GM21447 (cell line): Measurements from ENCODE around the gene PNMA1.
"Not testable (repeated sequence)": the region's sequence is repeated elsewhere in the genome, so short reads cannot be mapped to it uniquely, and the experiment has no call there.

Experiments used
- ATAC-seq: cut with Tn5 transposase; IDR thresholded peaks from one replicate; pipeline ENCODE4 v1.9.1; 2021; ENCODE audit not compliant: unreplicated experiment

Gene PNMA1

GRCh38 chr14:73718418-73719251 is 4.5 kb upstream of the PNMA1 start:
- ATAC-seq = no peak

GRCh38 chr14:73717711-73718417 is 3.7 kb upstream of the PNMA1 start:
- ATAC-seq = no peak

- ATAC-seq = no peak
Observed at GRCh38 chr14:73717266-73717665, 3.1 kb upstream of the PNMA1 start.

DNA sequence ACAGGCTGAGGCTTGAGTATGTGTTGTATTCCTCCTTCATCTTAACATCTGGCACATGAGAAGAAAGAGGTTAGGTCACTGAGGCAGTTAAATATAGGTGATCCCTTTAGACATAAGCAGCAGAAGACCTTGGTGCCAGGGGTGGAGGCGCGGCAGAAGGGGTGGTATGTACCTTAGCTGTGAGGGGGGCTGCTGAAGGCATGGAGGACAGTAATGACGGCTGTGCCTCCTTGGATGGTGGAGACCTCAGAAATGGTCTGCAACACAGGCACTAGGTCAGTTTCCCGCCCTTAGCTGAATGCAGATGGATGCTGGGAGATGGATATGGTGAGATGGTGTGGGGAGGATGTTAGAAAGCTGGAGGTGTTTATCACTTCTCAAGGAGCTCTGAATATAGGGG is 1.5 kb upstream of the PNMA1 start:
- ATAC-seq = no peak

DNA sequence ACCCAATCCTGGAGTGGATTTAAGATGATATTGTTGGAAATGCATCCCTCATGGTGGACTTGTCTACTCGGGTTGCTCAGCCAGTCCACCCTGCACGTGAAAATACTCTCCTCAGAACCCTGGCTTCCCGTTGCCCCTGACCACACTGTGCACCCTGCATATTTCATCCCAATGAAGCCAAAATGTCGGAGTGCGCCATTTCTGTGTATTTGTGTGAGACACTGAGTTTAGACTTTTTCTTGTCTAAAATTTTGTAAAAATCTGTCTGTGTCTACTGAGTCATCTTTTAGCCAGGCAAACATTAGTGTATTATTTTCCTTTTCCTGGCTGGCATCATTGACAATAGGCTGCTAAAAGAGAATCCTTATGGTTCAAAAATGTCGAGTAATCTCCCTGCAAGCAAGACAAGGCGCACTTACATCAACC is 485 bp upstream of the PNMA1 start:
- ATAC-seq = no peak

DNA sequence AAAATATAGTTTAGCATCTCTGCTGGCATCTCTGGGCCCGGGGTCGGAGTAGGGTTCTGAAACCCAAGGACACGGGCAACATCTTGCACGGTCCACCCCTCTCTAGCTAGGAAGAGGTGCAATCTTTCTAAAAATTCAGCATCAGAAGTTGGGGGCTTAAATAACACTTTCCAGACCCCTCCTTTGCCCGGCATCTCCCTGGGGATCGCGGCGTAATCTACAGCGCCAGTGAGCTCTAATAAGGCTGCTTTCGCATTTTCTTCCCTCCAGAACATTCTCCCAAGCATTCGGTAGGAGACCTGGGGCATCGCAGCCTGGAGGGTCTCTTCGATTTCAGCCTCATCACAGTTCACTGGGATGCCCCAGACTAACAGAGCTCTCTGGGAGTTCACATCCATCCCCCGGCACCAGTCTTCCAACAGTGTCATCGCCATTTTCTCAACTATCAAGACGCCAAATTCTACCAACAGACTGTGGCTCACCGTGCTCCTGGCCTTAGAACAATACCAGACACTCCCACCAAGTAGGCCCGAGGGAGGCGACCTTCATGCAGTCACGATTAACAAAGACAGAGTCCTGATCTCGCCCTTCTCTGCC is 880 bp downstream of the PNMA1 start:
- ATAC-seq = peak; percentile 5

- ATAC-seq = peak; percentile 37
Observed at GRCh38 chr14:73712540-73713180, 1.5 kb downstream of the PNMA1 start.

DNA sequence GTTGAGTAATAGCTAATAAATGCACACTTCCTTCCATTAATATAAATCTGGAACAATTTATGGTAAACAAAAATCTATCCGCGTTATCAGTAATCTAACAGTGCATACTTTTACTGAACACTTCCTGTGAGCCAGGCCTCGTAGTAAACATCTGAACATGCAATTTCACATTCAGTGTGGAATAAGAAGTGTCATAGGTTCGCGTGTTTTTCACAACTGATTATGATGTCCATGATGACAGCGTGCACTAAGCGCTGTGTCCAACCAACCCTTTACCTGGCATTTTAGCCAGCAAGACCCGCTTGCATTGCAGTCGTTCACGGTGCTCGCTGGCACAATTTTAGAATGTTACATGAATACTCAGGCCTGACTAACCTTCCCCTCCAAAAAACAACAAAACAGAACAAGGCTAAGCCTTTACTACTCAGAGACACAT is 2.1 kb downstream of the PNMA1 start:
- no peak for ATAC-seq

DNA sequence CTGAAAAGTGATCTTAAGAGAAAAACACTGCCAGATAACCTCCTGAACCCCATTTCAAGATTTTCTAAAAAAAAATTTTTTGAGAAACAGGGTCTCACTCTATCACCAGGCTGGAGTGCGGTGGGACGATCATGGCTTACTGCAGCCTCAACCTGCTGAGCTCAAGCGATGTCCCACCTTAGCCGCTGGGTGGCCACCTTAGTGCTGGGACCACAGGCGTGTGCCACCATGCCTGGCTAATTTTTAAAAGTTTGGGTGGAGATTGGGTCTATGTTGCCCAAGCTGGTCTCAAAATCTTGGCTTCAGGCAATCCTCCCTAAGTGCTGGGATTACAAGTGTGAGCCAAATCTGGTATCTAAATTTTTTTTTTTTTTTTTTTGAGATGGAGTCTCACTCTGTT is 3.4 kb downstream of the PNMA1 start:
- no peak for ATAC-seq

DNA sequence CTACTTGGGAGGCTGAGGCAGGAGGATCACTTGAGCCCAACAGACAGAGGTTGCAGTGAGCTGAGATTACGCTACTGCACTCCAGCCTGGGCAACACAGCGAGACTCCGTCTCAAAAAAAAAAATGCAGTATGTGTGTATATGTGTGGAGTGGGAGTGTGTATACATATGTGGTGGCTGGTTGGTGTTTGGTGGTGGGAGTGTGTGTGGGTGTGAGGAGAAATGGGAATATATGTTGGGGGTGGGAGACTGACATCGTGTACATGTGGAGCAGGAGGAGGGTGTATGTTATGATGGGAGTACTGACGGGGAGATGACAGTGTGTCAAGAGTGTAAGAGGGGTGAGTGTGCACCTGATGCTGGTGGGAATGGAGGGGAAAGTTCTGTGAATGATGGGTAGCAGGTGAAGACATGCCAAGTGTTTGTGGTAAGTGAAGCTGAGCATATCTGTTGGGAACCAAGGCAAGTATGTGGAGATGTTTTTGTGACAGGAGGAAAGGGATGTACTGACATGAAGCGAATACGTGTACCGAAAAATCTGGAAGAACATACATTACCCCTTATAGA is 4.2 kb downstream of the PNMA1 start:
- ATAC-seq = no peak

DNA sequence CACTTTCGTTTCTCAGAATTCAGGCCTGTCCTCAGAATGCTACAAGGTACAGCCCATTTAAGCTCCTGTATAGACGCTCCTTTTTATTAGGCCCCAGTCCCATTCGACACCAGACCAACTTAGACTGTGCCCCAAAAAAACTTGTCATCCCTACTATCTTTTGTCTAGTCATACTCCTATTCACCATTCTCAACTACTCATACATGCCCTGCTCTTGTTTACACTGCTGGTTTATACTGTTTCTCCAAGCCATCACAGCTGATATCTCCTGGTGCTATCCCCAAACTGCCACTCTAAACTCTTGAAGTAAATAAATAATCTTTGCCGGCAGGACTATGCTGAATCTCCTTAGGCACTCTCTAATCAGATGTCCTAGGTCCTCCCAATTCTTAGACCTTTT is 6.1 kb downstream of the PNMA1 start:
- not testable (repeated sequence) for ATAC-seq

GRCh38 chr14:73700325-73700724 is 13.9 kb downstream of the PNMA1 start:
- ATAC-seq = no peak

DNA sequence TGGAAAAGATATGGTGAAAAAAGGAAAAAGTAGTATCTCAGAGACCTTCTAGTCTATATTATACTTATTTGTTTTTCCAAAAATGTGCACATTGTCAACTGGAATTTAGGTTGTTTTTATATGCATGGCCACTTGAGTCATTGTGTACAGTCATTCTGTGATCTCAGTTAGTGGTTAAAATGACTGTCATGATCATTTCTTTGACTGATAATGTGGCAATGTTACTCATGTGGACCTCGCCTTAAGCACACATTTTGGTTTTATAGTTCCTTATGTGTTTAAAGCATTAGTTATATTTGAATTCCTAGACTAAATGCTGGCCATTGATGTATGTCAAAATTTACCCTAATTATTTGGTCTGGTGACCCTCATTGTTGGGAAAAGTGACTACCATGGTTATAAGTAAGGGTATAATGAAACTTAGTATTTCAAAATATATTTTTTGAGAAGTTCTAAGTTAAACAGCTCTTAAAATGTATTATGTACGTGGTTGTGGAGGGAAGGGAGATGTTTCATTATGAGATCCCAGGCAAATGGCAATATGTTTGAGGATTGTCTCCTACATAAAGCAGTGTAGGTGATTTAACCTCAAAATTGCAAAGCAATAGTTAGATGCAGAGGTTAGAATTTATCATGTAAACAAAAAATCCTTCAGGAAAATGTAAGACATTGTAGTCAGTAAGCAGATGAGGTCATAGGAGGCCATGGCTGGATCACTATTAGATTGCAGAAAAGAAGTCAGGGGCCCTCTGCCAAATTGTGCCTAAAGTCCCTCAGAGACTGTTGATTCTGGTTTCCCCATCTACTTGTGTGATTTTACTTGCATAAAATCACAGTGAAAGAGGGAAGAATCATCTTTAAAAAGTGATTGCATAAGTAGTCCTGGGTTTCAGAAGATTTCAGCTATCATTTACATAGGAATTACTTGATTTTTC is 17.5 kb downstream of the PNMA1 start:
- ATAC-seq = peak; percentile 76

DNA sequence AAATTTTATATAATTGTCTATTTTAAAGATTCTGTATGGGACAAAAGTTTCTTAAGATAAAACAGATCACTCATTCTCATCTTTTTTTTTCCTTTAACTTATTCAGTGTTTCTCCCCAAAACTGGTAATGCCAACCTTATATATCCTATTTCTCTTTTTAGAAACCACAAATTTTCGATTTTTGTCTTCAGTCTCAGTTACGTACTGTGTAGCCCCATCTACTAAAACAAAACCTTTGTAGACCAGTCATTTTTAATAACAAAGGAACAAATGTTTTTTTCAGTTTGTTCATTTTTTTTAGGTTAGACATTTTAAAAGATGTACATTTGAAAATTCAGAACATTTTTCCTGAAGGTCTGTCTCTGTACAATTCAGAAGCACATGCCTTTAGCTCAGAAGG is 18.2 kb downstream of the PNMA1 start:
- ATAC-seq = peak; percentile 59

- no peak for ATAC-seq
Observed at GRCh38 chr14:73695082-73695481, 19.1 kb downstream of the PNMA1 start.

DNA sequence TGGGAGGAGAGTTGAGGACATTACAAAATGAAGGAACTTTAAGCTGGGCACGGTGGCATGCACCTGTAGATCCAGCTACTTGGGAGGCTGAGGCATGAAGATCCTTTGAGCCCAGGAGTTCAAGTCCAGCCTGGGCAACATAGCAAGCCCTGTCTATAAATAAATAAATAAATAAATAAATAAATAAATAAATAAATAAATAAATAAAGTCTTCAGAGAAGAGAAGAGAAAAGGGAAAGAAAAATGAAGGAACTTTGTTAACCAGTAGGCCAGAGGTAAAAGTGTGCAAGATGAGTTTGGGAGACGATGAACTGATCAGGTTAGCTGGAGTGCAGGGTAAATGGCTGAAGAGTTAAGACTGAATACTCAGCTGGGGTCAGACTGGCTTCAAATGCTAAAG is 20.1 kb downstream of the PNMA1 start:
- no peak for ATAC-seq

DNA sequence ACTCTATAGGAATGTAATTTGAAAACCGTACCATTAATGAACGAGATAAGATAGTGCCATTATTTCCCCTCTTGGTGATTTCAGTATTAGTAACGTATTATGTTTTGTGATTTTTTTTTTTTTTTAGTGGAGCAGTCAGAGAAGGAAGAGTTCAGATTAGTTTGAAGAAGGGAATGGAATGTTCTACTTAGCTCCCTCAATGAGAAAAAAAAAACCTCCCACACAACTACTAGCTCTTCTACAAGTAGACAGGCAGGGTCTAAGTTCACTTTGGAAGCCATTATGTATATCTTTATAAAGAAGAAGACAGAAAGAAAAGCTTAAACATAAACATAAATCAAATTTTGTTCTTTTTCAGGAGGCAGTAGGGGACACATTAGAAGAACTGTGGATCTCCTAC is 27.3 kb downstream of the PNMA1 start:
- no peak for ATAC-seq

- ATAC-seq = no peak
Observed at GRCh38 chr14:73685328-73685727, 28.9 kb downstream of the PNMA1 start.

- ATAC-seq = no peak
Observed at GRCh38 chr14:73684627-73685026, 29.6 kb downstream of the PNMA1 start.

DNA sequence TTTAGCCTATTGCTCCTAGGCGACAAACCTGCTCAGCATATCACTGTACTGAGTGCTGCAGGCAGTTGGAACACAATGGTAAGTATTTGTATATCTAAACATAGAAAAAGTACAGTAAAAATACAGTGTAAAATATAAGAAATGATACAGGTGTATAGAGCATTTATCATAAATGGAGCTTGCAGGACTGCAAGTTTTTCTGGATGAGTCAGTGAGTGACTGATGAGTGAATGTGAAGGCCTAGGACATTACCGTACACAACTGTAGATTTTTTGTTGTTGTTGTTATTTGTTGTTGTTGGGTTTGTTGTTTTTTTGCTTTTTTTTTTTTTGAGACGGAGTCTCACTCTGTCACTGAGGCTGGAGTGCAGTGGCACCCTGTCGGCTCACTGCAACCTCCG is 33.4 kb downstream of the PNMA1 start:
- no peak for ATAC-seq
